GM12878 (cell line): Measurements from ENCODE around the gene TDRKH.

Experiments used
- EP300 ChIP-seq, 2 experiments: fragments of 150-350 bp in 1 of 2; IDR thresholded peaks; 2 replicates each; pipeline ENCODE4 v1.6.1; 2011 to 2012; ENCODE audit warnings: low read depth in 2 of 2, low read length in 2 of 2, borderline replicate concordance in 1 of 2, improper control_type of control experiment in 1 of 2, inconsistent platforms in 1 of 2; ENCODE audit not compliant: control insufficient read depth in 1 of 2
- HDGF ChIP-seq: fragments of 450-650 bp; IDR thresholded peaks from 2 replicates; pipeline ENCODE4 v1.6.1; 2016; ENCODE audit warnings: antibody characterized with exemption
- NRF1 ChIP-seq: conservative IDR thresholded peaks from 2 replicates; pipeline ENCODE4 v1.6.1; 2011; ENCODE audit warnings: mild to moderate bottlenecking, low read depth, low read length, improper control_type of control experiment
- POLR2A ChIP-seq: IDR thresholded peaks from 2 replicates; pipeline ENCODE4 v1.6.1; 2011; ENCODE audit warnings: low read depth, mild to moderate bottlenecking, low read length
- POLR2AphosphoS5 ChIP-seq: IDR thresholded peaks from 2 replicates; pipeline ENCODE4 v1.6.1; 2011; ENCODE audit warnings: mild to moderate bottlenecking, low read length, inconsistent platforms
- SREBF2 ChIP-seq: IDR thresholded peaks from 2 replicates; pipeline ENCODE4 v1.6.1; 2012; ENCODE audit warnings: mild to moderate bottlenecking, low read length
- STAT1 ChIP-seq: fragments of 450-650 bp; conservative IDR thresholded peaks from 2 replicates; pipeline ENCODE4 v1.6.1; 2014; ENCODE audit warnings: antibody characterized with exemption, mild to moderate bottlenecking
- SUZ12 ChIP-seq: fragments of 200-600 bp; sonication (generic); IDR thresholded peaks from one replicate; pipeline ENCODE4 v1.6.1; 2018; ENCODE audit warnings: antibody characterized with exemption, mild to moderate bottlenecking; ENCODE audit not compliant: unreplicated experiment
- YY1 ChIP-seq: IDR thresholded peaks from 2 replicates; pipeline ENCODE4 v1.6.1; 2011; ENCODE audit warnings: low read depth, mild to moderate bottlenecking, low read length
- ZNF24 ChIP-seq: fragments of 450-650 bp; IDR thresholded peaks from 2 replicates; pipeline ENCODE4 v1.6.1; 2017; ENCODE audit warnings: antibody characterized with exemption, mild to moderate bottlenecking
- TF ChIP-seq, protein P1 (sequence below): fragments of 450-650 bp; formaldehyde crosslinking; IDR thresholded peaks from 2 replicates; pipeline ENCODE4 v1.4.0; 2020; ENCODE audit warnings: mild to moderate bottlenecking, moderate library complexity
- TF ChIP-seq, protein P2 (sequence below), 3 experiments: IDR thresholded peaks in 2 of 3; conservative IDR thresholded peaks in 1 of 3; 2 replicates each; pipeline ENCODE4 v1.5.1; 2011; ENCODE audit warnings: low read depth in 3 of 3, low read length in 3 of 3, mild to moderate bottlenecking in 3 of 3, control low read depth in 2 of 3, moderate library complexity in 2 of 3, inconsistent platforms in 1 of 3, mixed read lengths in 1 of 3; ENCODE audit not compliant: control insufficient read depth in 2 of 3, insufficient read depth in 1 of 3; ENCODE audit errors: extremely low read depth in 1 of 3
- TF ChIP-seq, protein P3 (sequence below): fragments of 450-650 bp; IDR thresholded peaks from 2 replicates; pipeline ENCODE4 v1.6.1; 2016; ENCODE audit warnings: mild to moderate bottlenecking

DNA sequence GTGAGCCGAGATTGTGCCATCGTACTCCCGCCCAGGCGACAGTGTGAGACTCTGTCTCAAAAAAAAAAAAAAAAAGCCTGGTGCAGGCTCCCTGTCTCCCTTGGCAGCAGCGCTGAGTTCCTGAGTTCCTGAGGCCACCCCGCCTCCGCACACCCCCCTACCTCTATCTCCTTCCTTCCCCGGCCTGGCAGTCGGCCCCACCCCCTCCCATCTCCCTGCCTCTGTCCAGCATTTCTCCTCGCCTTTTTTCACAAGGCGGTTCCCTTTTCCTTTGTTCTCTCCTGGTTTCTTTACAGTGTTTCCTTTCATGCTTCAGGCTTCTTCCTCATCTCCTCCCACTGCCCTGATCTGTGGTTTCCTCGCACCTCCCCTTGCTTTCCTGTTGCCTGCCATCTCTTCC is 38.6 kb upstream of the TDRKH start:
- TF ChIP-seq EP300 (IDR thresholded peaks at IDR 0.05; ENCODE audit: borderline replicate concordance in 1 of 2, control insufficient read depth in 1 of 2, low read depth in 2 of 2, low read length in 2 of 2) (no peak), POLR2AphosphoS5 (no peak), SUZ12 (no peak), NRF1 (no peak), STAT1 (no peak), POLR2A (no peak), SREBF2 (no peak), HDGF (no peak), YY1 (no peak), ZNF24 (no peak)
- TF ChIP-seq, protein P1, sequence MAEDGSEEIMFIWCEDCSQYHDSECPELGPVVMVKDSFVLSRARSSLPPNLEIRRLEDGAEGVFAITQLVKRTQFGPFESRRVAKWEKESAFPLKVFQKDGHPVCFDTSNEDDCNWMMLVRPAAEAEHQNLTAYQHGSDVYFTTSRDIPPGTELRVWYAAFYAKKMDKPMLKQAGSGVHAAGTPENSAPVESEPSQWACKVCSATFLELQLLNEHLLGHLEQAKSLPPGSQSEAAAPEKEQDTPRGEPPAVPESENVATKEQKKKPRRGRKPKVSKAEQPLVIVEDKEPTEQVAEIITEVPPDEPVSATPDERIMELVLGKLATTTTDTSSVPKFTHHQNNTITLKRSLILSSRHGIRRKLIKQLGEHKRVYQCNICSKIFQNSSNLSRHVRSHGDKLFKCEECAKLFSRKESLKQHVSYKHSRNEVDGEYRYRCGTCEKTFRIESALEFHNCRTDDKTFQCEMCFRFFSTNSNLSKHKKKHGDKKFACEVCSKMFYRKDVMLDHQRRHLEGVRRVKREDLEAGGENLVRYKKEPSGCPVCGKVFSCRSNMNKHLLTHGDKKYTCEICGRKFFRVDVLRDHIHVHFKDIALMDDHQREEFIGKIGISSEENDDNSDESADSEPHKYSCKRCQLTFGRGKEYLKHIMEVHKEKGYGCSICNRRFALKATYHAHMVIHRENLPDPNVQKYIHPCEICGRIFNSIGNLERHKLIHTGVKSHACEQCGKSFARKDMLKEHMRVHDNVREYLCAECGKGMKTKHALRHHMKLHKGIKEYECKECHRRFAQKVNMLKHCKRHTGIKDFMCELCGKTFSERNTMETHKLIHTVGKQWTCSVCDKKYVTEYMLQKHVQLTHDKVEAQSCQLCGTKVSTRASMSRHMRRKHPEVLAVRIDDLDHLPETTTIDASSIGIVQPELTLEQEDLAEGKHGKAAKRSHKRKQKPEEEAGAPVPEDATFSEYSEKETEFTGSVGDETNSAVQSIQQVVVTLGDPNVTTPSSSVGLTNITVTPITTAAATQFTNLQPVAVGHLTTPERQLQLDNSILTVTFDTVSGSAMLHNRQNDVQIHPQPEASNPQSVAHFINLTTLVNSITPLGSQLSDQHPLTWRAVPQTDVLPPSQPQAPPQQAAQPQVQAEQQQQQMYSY (CRISPR knock-in tag), result no peak
- TF ChIP-seq, protein P2, sequence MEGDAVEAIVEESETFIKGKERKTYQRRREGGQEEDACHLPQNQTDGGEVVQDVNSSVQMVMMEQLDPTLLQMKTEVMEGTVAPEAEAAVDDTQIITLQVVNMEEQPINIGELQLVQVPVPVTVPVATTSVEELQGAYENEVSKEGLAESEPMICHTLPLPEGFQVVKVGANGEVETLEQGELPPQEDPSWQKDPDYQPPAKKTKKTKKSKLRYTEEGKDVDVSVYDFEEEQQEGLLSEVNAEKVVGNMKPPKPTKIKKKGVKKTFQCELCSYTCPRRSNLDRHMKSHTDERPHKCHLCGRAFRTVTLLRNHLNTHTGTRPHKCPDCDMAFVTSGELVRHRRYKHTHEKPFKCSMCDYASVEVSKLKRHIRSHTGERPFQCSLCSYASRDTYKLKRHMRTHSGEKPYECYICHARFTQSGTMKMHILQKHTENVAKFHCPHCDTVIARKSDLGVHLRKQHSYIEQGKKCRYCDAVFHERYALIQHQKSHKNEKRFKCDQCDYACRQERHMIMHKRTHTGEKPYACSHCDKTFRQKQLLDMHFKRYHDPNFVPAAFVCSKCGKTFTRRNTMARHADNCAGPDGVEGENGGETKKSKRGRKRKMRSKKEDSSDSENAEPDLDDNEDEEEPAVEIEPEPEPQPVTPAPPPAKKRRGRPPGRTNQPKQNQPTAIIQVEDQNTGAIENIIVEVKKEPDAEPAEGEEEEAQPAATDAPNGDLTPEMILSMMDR (IDR thresholded peaks at IDR 0.05 in 2 of 3, conservative IDR thresholded peaks at IDR 0.05 in 1 of 3; ENCODE audit: control insufficient read depth in 2 of 3, extremely low read depth in 1 of 3, insufficient read depth in 1 of 3, low read depth in 3 of 3, low read length in 3 of 3), result no peak
- TF ChIP-seq, protein P3, sequence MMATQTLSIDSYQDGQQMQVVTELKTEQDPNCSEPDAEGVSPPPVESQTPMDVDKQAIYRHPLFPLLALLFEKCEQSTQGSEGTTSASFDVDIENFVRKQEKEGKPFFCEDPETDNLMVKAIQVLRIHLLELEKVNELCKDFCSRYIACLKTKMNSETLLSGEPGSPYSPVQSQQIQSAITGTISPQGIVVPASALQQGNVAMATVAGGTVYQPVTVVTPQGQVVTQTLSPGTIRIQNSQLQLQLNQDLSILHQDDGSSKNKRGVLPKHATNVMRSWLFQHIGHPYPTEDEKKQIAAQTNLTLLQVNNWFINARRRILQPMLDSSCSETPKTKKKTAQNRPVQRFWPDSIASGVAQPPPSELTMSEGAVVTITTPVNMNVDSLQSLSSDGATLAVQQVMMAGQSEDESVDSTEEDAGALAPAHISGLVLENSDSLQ, result no peak
